Keratinocyte (primary cell): ENCODE results near the gene SPP2. TPM values are rescaled to one million over a fixed set of nuclear protein-coding genes. Genes with fewer than 3 reads are reported as not detected.

Experiments used
- DNase-seq: peaks from one replicate; pipeline ENCODE4 v3.0.0-alpha.2; 2011; ENCODE audit warnings: low read depth, missing footprints, low spot score
- FAIRE-seq: peaks from 2 replicates; lab custom pipeline; 2011; peaks lifted over from hg19 to GRCh38; lab: Jason Lieb, UNC
- H2AFZ ChIP-seq: 2 replicates; pipeline ENCODE4 v1.6.0; 2012; ENCODE audit warnings: low read length, control low read depth, inconsistent platforms; ENCODE audit not compliant: control insufficient read depth
- H3K27ac ChIP-seq: 2 replicates; pipeline ENCODE4 v1.5.1; 2011; ENCODE audit warnings: low read length; ENCODE audit not compliant: control insufficient read depth, insufficient read depth
- H3K27me3 ChIP-seq: 3 replicates; pipeline ENCODE4 v1.6.0; 2011; ENCODE audit warnings: low read length; ENCODE audit not compliant: control insufficient read depth, insufficient read depth; ENCODE audit errors: extremely low read depth
- H3K36me3 ChIP-seq, 2 experiments: 2 replicates in 1 of 2; 3 replicates in 1 of 2; pipeline ENCODE4 v1.5.1; 2011; ENCODE audit warnings: low read length in 2 of 2, mild to moderate bottlenecking in 1 of 2; ENCODE audit not compliant: control insufficient read depth in 2 of 2, insufficient read depth in 2 of 2; ENCODE audit errors: extremely low read depth in 1 of 2
- H3K4me1 ChIP-seq: 3 replicates; pipeline ENCODE4 v1.5.1; 2011; ENCODE audit warnings: low read length; ENCODE audit not compliant: control insufficient read depth, insufficient read depth; ENCODE audit errors: extremely low read depth
- H3K4me2 ChIP-seq: 3 replicates; pipeline ENCODE4 v1.6.0; 2011; ENCODE audit warnings: low read depth, low read length; ENCODE audit not compliant: control insufficient read depth, insufficient read depth; ENCODE audit errors: extremely low read depth
- H3K4me3 ChIP-seq, 3 experiments: fragments of 200-600 bp in 1 of 3; sonication (generic) in 1 of 3; 2 replicates in 2 of 3; 3 replicates in 1 of 3; pipeline ENCODE4 v1.5.1; 2011 to 2016; ENCODE audit warnings: low read length in 3 of 3, mild to moderate bottlenecking in 3 of 3, control low read depth in 2 of 3, inconsistent platforms in 1 of 3, low read depth in 1 of 3, mixed read lengths in 1 of 3, mixed run types in 1 of 3, moderate library complexity in 1 of 3; ENCODE audit not compliant: control insufficient read depth in 2 of 3, insufficient read depth in 2 of 3; ENCODE audit errors: extremely low read depth in 1 of 3
- H3K79me2 ChIP-seq: 2 replicates; pipeline ENCODE4 v1.6.0; 2012; ENCODE audit warnings: low read length; ENCODE audit not compliant: control insufficient read depth, insufficient read depth
- H3K9ac ChIP-seq: 3 replicates; pipeline ENCODE4 v1.6.0; 2011; ENCODE audit warnings: low read length; ENCODE audit not compliant: control insufficient read depth, insufficient read depth; ENCODE audit errors: extremely low read depth
- H3K9me1 ChIP-seq: 3 replicates; pipeline ENCODE4 v1.6.0; 2011; ENCODE audit warnings: low read length; ENCODE audit not compliant: control insufficient read depth, insufficient read depth; ENCODE audit errors: extremely low read depth
- H3K9me3 ChIP-seq: 2 replicates; pipeline ENCODE4 v1.5.1; 2012; ENCODE audit warnings: low read depth, low read length; ENCODE audit not compliant: control insufficient read depth
- H4K20me1 ChIP-seq: 3 replicates; pipeline ENCODE4 v1.6.0; 2011; ENCODE audit warnings: low read length; ENCODE audit not compliant: control insufficient read depth, insufficient read depth; ENCODE audit errors: extremely low read depth
- CTCF ChIP-seq, 3 experiments: IDR thresholded peaks in 1 of 3; conservative IDR thresholded peaks in 1 of 3; optimal IDR thresholded peaks in 1 of 3; 2 replicates in 2 of 3; 3 replicates in 1 of 3; pipeline versions ENCODE3 to v1.5.1; 2011; ENCODE audit warnings: low read length in 3 of 3, mild to moderate bottlenecking in 3 of 3, moderate library complexity in 2 of 3, control low read depth in 1 of 3, inconsistent platforms in 1 of 3; ENCODE audit not compliant: insufficient read depth in 2 of 3; ENCODE audit errors: extremely low read depth in 1 of 3
- EZH2 ChIP-seq: IDR thresholded peaks from one replicate; pipeline ENCODE4 v1.6.1; 2012; ENCODE audit warnings: inconsistent platforms, mild to moderate bottlenecking, low read length, moderate library complexity
- dilution Hi-C: fragments of 300-500 bp; cut with MboI; formaldehyde crosslinking; loops from one replicate; pipeline ENCODE4 v1.7.0; 2020; ENCODE audit warnings: low sequenced_read_pairs; ENCODE audit not compliant: extremely low pct_ligation_motif_present
- polyA plus RNA-seq, 5 experiments: library from polyadenylated mRNA; depleted of rRNA in 3 of 5; stranded (reverse) in 3 of 5; stranded (forward) in 1 of 5; unstranded in 1 of 5; fragments of >200 nt; gene quantifications; 1 replicate in 1 of 5; 2 replicates in 3 of 5; 3 replicates in 1 of 5; pipeline versions ENCODE4 v1.2.1 to v1.2.3, GENCODE V29; 2011 to 2012; ENCODE audit warnings: missing spikeins in 2 of 5, low read depth in 1 of 5, low replicate concordance in 1 of 5

The SPP2 gene
- polyA plus RNA-seq, 1 donor (not counting 4 experiments of a cell fraction or from before 2014, with no cell fraction given), result 0.13 TPM

GRCh38 chr2:234066587-234066986, 16.1 kb downstream of the SPP2 start:
- TF ChIP-seq EZH2 (no peak), CTCF (optimal IDR thresholded peaks at IDR 0.05 in 1 of 3, IDR thresholded peaks at IDR 0.05 in 1 of 3, conservative IDR thresholded peaks at IDR 0.05 in 1 of 3; ENCODE audit: extremely low read depth in 1 of 3, insufficient read depth in 2 of 3, low read length in 3 of 3) (no peak)
- dilution Hi-C loops, result no loop called here
- no peak for DNase-seq
- FAIRE-seq, result no peak
- Histone ChIP-seq H3K9me3 (no peaks in the 10 kb centered on the region), H3K4me3 (no peak overlapping the region), H3K36me3 (no peaks in the 10 kb centered on the region), H3K9me1 (no peaks in the 10 kb centered on the region), H3K9ac (no peak overlapping the region), H2AFZ (no peak overlapping the region), H3K27ac (no peak overlapping the region), H3K4me2 (no peak overlapping the region), H3K27me3 (no peaks in the 10 kb centered on the region), H4K20me1 (no peaks in the 10 kb centered on the region), H3K4me1 (no peaks in the 10 kb centered on the region), H3K79me2 (no peaks in the 10 kb centered on the region)

DNA sequence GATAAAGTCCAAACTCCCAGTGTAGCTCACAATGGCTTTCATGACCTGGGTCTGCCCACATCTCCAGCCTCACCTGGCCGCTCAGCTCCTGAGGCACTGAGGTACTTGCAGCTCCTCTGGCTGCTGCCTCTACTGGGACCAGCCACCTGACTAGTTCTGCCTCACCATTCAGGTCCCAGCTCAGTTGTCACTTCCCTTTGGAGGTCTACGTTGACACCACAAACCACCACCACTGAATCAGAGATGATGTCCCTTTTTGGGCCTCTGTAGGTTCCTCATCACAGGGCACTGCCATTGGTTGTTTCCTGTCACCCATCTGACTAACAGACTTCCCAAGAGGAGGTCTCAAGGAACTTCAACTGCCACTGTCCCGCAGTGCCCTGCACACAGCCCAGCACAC, 21.2 kb downstream of the SPP2 start:
- no peak for TF ChIP-seq CTCF (optimal IDR thresholded peaks at IDR 0.05 in 1 of 3, IDR thresholded peaks at IDR 0.05 in 1 of 3, conservative IDR thresholded peaks at IDR 0.05 in 1 of 3; ENCODE audit: extremely low read depth in 1 of 3, insufficient read depth in 2 of 3, low read length in 3 of 3)
- TF ChIP-seq EZH2, result no peak
- dilution Hi-C loops, result no loop called here
- Histone ChIP-seq H3K4me2 (no peak overlapping the region), H3K9me1 (no peaks in the 10 kb centered on the region), H3K4me3 (no peak overlapping the region), H4K20me1 (no peaks in the 10 kb centered on the region), H3K4me1 (no peaks in the 10 kb centered on the region), H3K79me2 (no peaks in the 10 kb centered on the region), H3K9me3 (no peaks in the 10 kb centered on the region), H3K27me3 (no peaks in the 10 kb centered on the region), H3K9ac (no peak overlapping the region), H3K36me3 (no peaks in the 10 kb centered on the region), H2AFZ (no peak overlapping the region), H3K27ac (no peak overlapping the region)
- no peak for FAIRE-seq
- no peak for DNase-seq
